WTC11 (cell line): Measurements from ENCODE around the gene NUAK2. TPM values are rescaled to one million over a fixed set of nuclear protein-coding genes. Genes with fewer than 3 reads are reported as not detected.
A peak's percentile ranks its signal among the peaks of the same experiment; 100 is the strongest.

ENCODE experiments used
- ATAC-seq: fragments of 200-7000 bp; cut with Tn5 transposase; 2 replicates; pipeline ENCODE4 v1.10.0; 2021; ENCODE audit warnings: mild to moderate bottlenecking, moderate library complexity
- CTCF ChIA-PET: fragments of 300-600 bp; sonication (Branson Sonifier 250); formaldehyde crosslinking; loops from one replicate; lab custom pipeline; 2021; ENCODE audit warnings: antibody characterized with exemption; lab: Charles Lee
- POLR2A ChIA-PET: fragments of 350-600 bp; sonication (Branson Sonifier 250); formaldehyde crosslinking; loops from one replicate; lab custom pipeline; 2021; ENCODE audit warnings: antibody characterized with exemption; lab: Charles Lee
- DNase-seq: peaks from one replicate; pipeline ENCODE4 v3.0.0; 2021; ENCODE audit warnings: low spot score
- H3K27ac Mint-ChIP-seq: 2 replicates; pipeline ENCODE4 v1.8.0; 2021; ENCODE audit warnings: mixed read lengths
- H3K27me3 Mint-ChIP-seq: 2 replicates; pipeline ENCODE4 v1.8.0; 2021; ENCODE audit warnings: low read depth, mild to moderate bottlenecking, moderate library complexity, mixed read lengths
- H3K36me3 Mint-ChIP-seq: 2 replicates; pipeline ENCODE4 v1.8.0; 2021; ENCODE audit warnings: mixed read lengths
- H3K4me1 Mint-ChIP-seq: 2 replicates; pipeline ENCODE4 v1.8.0; 2022; ENCODE audit warnings: mixed read lengths
- H3K4me3 Mint-ChIP-seq: 2 replicates; pipeline ENCODE4 v1.8.0; 2021; ENCODE audit warnings: mild to moderate bottlenecking, moderate library complexity, mixed read lengths
- H3K9me3 Mint-ChIP-seq: 2 replicates; pipeline ENCODE4 v1.8.0; 2021; ENCODE audit warnings: mixed read lengths
- CREM ChIP-seq: sonication (generic); formaldehyde crosslinking; IDR thresholded peaks from 2 replicates; pipeline ENCODE4 v1.8.1; 2022; ENCODE audit warnings: mild to moderate bottlenecking, missing genetic modification reagents, moderate library complexity
- ESRRA ChIP-seq: sonication (generic); formaldehyde crosslinking; IDR thresholded peaks from 2 replicates; pipeline ENCODE4 v1.8.1; 2022; ENCODE audit warnings: mild to moderate bottlenecking, missing genetic modification reagents, borderline replicate concordance
- FOXP1 ChIP-seq: sonication (generic); formaldehyde crosslinking; IDR thresholded peaks from 2 replicates; pipeline ENCODE4 v1.8.0; 2022; ENCODE audit warnings: missing genetic modification reagents, mild to moderate bottlenecking, moderate library complexity, borderline replicate concordance
- HMGXB4 ChIP-seq: sonication (generic); formaldehyde crosslinking; IDR thresholded peaks from 2 replicates; pipeline ENCODE4 v1.8.1; 2023; ENCODE audit warnings: mild to moderate bottlenecking, moderate library complexity, missing genetic modification reagents
- SP1 ChIP-seq: sonication (generic); formaldehyde crosslinking; conservative IDR thresholded peaks from 2 replicates; pipeline ENCODE4 v1.8.1; 2022; ENCODE audit warnings: missing genetic modification reagents
- TCF7 ChIP-seq: sonication (generic); formaldehyde crosslinking; IDR thresholded peaks from 2 replicates; pipeline ENCODE4 v1.8.0; 2022; ENCODE audit warnings: mild to moderate bottlenecking, low read depth, missing genetic modification reagents, moderate library complexity
- ZNF671 ChIP-seq: fragments of 250-450 bp; sonication (Bioruptor Pico); IDR thresholded peaks from 2 replicates; pipeline ENCODE4 v1.8.0; 2021; ENCODE audit warnings: mild to moderate bottlenecking
- total RNA-seq: library from RNA; stranded (reverse); gene quantifications from 3 replicates; pipeline ENCODE4 v1.2.3, GENCODE V29; 2021
- TF ChIP-seq, protein P1 (sequence below): fragments of 250-450 bp; sonication (Bioruptor Pico); IDR thresholded peaks from 2 replicates; pipeline ENCODE4 v1.9.0; 2021; ENCODE audit warnings: mild to moderate bottlenecking
- TF ChIP-seq, protein P2 (sequence below): sonication (generic); formaldehyde crosslinking; IDR thresholded peaks from 2 replicates; pipeline ENCODE4 v1.8.0; 2023; ENCODE audit warnings: missing genetic modification reagents, mild to moderate bottlenecking, borderline replicate concordance
- TF ChIP-seq, protein P3 (sequence below): sonication (generic); formaldehyde crosslinking; IDR thresholded peaks from 2 replicates; pipeline ENCODE4 v1.8.1; 2022; ENCODE audit warnings: mild to moderate bottlenecking, moderate library complexity, missing genetic modification reagents

NUAK2 gene
- total RNA-seq, 1 experiment from 2014 or later = 8.7 TPM

DNA sequence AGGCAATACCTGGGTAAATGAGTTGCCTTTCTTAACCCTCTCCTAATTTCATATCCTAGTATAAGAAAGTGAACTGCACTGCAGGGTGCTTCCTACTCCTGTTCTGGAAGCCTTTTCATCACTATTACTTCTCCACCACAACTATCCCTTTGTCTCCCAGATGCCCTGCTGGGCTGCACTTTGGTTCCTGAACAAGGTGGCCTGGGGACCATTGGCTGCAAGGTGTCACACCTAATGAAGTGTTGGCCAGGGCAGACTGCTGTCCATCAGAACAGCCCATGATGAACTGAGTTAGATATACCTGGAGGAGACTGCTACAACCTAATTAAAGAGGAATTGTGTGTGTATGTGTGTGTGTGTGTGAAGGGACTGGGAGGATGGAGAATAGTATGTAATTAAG lies 37.0 kb upstream of the NUAK2 start (continued):
- TF ChIP-seq, protein P1, sequence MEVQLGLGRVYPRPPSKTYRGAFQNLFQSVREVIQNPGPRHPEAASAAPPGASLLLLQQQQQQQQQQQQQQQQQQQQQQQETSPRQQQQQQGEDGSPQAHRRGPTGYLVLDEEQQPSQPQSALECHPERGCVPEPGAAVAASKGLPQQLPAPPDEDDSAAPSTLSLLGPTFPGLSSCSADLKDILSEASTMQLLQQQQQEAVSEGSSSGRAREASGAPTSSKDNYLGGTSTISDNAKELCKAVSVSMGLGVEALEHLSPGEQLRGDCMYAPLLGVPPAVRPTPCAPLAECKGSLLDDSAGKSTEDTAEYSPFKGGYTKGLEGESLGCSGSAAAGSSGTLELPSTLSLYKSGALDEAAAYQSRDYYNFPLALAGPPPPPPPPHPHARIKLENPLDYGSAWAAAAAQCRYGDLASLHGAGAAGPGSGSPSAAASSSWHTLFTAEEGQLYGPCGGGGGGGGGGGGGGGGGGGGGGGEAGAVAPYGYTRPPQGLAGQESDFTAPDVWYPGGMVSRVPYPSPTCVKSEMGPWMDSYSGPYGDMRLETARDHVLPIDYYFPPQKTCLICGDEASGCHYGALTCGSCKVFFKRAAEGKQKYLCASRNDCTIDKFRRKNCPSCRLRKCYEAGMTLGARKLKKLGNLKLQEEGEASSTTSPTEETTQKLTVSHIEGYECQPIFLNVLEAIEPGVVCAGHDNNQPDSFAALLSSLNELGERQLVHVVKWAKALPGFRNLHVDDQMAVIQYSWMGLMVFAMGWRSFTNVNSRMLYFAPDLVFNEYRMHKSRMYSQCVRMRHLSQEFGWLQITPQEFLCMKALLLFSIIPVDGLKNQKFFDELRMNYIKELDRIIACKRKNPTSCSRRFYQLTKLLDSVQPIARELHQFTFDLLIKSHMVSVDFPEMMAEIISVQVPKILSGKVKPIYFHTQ (CRISPR knock-in tag) = no peak
- TF ChIP-seq, protein P2, sequence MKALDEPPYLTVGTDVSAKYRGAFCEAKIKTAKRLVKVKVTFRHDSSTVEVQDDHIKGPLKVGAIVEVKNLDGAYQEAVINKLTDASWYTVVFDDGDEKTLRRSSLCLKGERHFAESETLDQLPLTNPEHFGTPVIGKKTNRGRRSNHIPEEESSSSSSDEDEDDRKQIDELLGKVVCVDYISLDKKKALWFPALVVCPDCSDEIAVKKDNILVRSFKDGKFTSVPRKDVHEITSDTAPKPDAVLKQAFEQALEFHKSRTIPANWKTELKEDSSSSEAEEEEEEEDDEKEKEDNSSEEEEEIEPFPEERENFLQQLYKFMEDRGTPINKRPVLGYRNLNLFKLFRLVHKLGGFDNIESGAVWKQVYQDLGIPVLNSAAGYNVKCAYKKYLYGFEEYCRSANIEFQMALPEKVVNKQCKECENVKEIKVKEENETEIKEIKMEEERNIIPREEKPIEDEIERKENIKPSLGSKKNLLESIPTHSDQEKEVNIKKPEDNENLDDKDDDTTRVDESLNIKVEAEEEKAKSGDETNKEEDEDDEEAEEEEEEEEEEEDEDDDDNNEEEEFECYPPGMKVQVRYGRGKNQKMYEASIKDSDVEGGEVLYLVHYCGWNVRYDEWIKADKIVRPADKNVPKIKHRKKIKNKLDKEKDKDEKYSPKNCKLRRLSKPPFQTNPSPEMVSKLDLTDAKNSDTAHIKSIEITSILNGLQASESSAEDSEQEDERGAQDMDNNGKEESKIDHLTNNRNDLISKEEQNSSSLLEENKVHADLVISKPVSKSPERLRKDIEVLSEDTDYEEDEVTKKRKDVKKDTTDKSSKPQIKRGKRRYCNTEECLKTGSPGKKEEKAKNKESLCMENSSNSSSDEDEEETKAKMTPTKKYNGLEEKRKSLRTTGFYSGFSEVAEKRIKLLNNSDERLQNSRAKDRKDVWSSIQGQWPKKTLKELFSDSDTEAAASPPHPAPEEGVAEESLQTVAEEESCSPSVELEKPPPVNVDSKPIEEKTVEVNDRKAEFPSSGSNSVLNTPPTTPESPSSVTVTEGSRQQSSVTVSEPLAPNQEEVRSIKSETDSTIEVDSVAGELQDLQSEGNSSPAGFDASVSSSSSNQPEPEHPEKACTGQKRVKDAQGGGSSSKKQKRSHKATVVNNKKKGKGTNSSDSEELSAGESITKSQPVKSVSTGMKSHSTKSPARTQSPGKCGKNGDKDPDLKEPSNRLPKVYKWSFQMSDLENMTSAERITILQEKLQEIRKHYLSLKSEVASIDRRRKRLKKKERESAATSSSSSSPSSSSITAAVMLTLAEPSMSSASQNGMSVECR = no peak

- no peaks in the 10 kb centered on the region for H3K9me3 Mint-ChIP-seq
- H3K27me3 Mint-ChIP-seq = no peaks in the 10 kb centered on the region
- ATAC-seq (no peak), DNase-seq (no peak)
- POLR2A ChIA-PET = no interaction called here
- no peak overlapping the region for H3K4me3 Mint-ChIP-seq
- H3K4me1 Mint-ChIP-seq = peaks cover 60% of the 10 kb centered on the region
- TF ChIP-seq HMGXB4 = no peak
- TF ChIP-seq TCF7 (CRISPR knock-in tag) = no peak
- no peak for TF ChIP-seq SP1 (CRISPR knock-in tag)
- no peak for TF ChIP-seq ZNF671 (CRISPR knock-in tag)
- no peak for TF ChIP-seq ESRRA
- CTCF ChIA-PET = interaction anchor here (1.4 to 6.1 kb wide), 6 partner anchors 22 to 171 kb away, joined by 4 to 90 read pairs (median 10); no protein-coding TSS in a partner anchor
- H3K36me3 Mint-ChIP-seq = no peaks in the 10 kb centered on the region
- no peak overlapping the region for H3K27ac Mint-ChIP-seq
These were observed 36.0 kb upstream of the NUAK2 start for GRCh38 chr1:205357567-205357966.

DNA sequence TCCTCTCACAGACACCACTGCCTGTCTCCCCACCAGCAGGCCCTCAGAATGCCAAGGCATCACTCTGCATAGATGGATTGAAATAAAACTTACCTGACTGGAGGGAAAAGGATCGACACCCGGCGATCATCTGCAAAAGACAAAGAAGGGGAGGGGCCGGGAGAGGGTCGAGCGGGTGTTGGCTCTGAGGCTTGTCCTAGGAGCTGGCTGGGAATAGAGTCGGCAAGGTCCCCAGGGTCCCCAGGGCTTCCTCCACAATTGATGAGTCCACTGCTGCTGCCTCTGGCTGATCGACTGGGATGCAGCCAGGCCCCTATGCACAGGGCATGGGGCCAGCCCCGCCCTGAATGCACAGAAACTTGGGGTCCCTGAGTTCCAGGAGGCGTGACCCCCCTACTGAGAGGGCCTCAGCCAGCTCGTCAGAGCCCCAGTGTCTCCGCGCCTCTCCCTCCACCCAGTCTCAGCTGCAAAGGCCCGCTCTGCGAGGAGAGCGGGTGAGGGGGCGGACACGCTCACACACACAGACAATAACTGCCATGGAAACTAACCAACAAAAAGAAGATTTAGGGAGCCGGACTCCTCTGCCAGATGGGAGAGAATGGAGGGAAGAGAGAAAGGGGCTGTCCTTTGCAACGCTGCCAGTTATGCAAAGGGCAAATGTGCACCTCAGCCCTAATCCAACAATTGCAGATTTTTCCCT lies 35.0 kb upstream of the NUAK2 start, which contains the start of gene KLHDC8A:
Gene KLHDC8A (minus strand): TSS at position 483 of the 700 bp plus-strand sequence. CDS start 13,318 bp downstream, outside the sequence.
- POLR2A ChIA-PET = interaction anchor here (1.0 kb wide), 1 partner anchor 129 kb away, joined by 3 read pairs; no protein-coding TSS in a partner anchor
- CTCF ChIA-PET = interaction anchor here (1.0 to 6.1 kb wide), 8 partner anchors 21 to 232 kb away, joined by 3 to 90 read pairs (median 7); no protein-coding TSS in a partner anchor
- no peaks in the 10 kb centered on the region for H3K27me3 Mint-ChIP-seq
- no peaks in the 10 kb centered on the region for H3K36me3 Mint-ChIP-seq
- DNase-seq = no peak
- TF ChIP-seq CREM (CRISPR knock-in tag) (no peak), TCF7 (CRISPR knock-in tag) (no peak), FOXP1 (peak; percentile 35; the same call in 1 of the 2 replicates)
- TF ChIP-seq, protein P3, sequence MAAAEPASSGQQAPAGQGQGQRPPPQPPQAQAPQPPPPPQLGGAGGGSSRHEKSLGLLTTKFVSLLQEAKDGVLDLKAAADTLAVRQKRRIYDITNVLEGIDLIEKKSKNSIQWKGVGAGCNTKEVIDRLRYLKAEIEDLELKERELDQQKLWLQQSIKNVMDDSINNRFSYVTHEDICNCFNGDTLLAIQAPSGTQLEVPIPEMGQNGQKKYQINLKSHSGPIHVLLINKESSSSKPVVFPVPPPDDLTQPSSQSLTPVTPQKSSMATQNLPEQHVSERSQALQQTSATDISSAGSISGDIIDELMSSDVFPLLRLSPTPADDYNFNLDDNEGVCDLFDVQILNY (CRISPR knock-in tag) = no peak
- peak; percentile 25 for ATAC-seq
- no peaks in the 10 kb centered on the region for H3K9me3 Mint-ChIP-seq
- H3K27ac Mint-ChIP-seq = no peak within 1 kb of the TSS
- H3K4me1 Mint-ChIP-seq = peaks cover 68% of the 10 kb centered on the region
- peak within 1 kb of the TSS; percentile 36; the same call in 1 of the 2 replicates for H3K4me3 Mint-ChIP-seq
